T47D (cell line): ENCODE results near the gene FAM20A.
"Not testable (repeated sequence)": the region's sequence is repeated elsewhere in the genome, so short reads cannot be mapped to it uniquely, and the experiment has no call there.

Source experiments
- DNase-seq, 2 experiments: peaks; one replicate each; pipeline versions ENCODE4 v3.0.0 to v3.0.0-alpha.2; 2011 to 2012; ENCODE audit warnings: low read depth in 1 of 2, low spot score in 1 of 2
- JUND ChIP-seq: IDR thresholded peaks from 2 replicates; pipeline ENCODE4 v1.6.1; 2012; ENCODE audit warnings: low read depth
- in situ Hi-C: cut with HindIII; loops from 2 replicates; pipeline ENCODE4 v1.10.0; 2016; ENCODE audit warnings: low sequenced_read_pairs, low pct_unique_long_range_greater_than_20kb

The FAM20A gene

DNA sequence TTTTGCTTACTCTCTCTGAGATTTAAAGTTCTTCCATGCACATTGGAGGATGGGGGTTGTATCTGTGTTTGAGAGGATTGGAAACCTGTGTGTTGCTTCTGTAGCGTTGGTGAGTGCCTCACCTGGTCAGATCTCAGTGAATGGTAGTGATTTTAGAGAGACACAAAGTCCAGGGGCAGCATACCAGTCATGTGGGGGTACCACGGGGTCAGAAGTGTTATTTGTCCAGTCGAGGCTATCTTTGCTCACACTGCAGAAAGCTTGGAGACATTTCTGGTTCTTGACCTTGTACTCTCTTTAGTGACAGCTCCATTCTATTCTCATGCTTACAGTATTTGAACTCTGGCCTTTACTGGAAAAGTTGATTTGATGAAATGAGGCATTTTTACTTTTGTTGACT, 65.2 kb downstream of the FAM20A start:
- DNase-seq, result no peak
- no peak for TF ChIP-seq JUND
- in situ Hi-C loops, result no loop called here

DNA sequence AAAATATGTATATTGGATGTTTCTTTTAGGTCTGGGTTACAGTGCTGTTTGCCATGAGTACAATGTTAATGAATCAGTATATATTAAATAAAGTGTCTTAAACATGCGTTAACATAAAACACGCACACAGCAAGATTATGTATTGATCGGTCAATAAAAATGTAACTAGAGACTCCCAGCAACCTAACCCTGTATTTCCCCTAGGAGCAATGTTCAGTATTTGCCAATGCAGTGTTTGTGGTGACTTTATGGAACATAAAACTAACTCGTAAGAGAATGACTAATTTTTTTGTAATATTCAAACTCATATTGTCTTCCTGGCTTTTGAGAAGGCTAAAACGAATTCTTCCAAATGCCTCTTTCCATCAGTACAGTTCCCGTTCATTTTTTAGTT, 66.5 kb downstream of the FAM20A start:
- DNase-seq, result no peak
- TF ChIP-seq JUND, result no peak
- in situ Hi-C loops, result no loop called here

- no peak for TF ChIP-seq JUND
- in situ Hi-C loops, result no loop called here
- DNase-seq, result no peak
These were observed 67.1 kb downstream of the FAM20A start for GRCh38 chr17:68533887-68534694.

DNA sequence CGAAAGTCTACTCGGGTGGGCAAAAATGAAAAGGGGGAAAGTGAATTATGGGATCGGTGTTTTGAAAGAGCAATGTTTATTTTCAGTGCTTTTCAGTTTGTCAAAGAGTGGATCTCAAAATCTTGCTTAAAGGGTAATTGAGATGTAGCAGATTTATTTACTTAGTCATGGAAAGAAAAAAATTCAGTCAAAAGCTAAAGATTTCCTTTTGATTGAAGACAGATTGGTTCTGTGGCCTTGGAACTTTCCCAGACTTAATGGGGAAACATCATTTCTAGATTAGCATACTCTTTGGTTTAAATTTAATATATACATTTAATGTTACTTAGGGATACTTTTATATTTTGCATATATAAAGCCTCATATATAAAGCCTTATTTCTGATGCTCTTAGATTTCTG, 68.3 kb downstream of the FAM20A start:
- in situ Hi-C loops, result no loop called here
- DNase-seq, result no peak
- no peak for TF ChIP-seq JUND

- DNase-seq, result no peak
- in situ Hi-C loops, result no loop called here
- no peak for TF ChIP-seq JUND
These were observed 69.9 kb downstream of the FAM20A start for GRCh38 chr17:68531252-68531651.

GRCh38 chr17:68527314-68527713, 73.9 kb downstream of the FAM20A start:
- no peak for DNase-seq
- no peak for TF ChIP-seq JUND
- in situ Hi-C loops, result no loop called here

- no peak for TF ChIP-seq JUND
- no peak for DNase-seq
- in situ Hi-C loops, result no loop called here
These were observed 74.6 kb downstream of the FAM20A start for GRCh38 chr17:68526548-68526947.

DNA sequence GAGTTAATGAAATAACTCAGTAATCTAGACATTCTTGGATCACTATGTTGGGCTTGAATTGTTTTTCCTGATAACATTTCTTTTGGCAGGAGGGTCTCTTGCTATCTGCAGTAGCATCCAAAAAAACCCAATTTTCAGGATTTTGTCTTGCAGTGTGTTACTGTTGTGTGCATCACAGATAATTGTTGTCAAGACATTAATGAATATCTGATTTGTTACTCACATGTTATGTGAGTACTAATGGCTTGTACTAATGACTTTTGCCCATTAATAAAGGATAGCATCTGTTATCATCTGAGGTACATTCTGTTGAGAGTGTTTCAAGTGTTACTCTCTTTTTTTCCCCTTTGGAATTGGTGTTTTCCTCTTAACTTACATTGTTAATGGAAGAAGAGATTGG, 78.9 kb downstream of the FAM20A start:
- no peak for TF ChIP-seq JUND
- DNase-seq, result no peak
- in situ Hi-C loops, result no loop called here

GRCh38 chr17:68519911-68520310, 81.3 kb downstream of the FAM20A start:
- no peak for TF ChIP-seq JUND
- in situ Hi-C loops, result no loop called here
- no peak for DNase-seq

DNA sequence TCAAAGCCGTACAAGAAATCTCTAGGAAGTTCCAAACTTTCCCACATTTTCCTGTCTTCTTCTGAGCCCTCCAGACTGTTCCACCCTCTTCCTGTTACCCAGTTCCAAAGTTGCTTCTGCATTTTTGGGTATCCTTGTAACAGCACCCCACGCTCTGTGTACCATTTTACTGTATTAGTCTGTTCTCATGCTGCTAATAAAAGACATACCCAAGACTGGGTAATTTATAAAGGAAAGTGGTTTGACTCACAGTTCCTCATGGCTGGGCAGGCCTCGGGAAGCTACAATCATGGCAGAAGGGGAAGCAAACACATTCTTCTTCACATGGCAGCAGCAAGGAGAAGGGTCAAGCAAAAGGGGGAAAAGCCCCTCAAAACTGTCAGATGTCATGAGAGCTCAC, 82.1 kb downstream of the FAM20A start:
- not testable (repeated sequence) for DNase-seq

GRCh38 chr17:68518063-68518815, 82.9 kb downstream of the FAM20A start:
- DNase-seq, result no peak
- no peak for TF ChIP-seq JUND
- in situ Hi-C loops, result no loop called here

More for the DNA sequence above, 82.1 kb downstream of the FAM20A start:
- in situ Hi-C loops, result not testable (repeated sequence)

- DNase-seq, result not testable (repeated sequence)
These were observed 83.6 kb downstream of the FAM20A start for GRCh38 chr17:68517605-68518004.

DNA sequence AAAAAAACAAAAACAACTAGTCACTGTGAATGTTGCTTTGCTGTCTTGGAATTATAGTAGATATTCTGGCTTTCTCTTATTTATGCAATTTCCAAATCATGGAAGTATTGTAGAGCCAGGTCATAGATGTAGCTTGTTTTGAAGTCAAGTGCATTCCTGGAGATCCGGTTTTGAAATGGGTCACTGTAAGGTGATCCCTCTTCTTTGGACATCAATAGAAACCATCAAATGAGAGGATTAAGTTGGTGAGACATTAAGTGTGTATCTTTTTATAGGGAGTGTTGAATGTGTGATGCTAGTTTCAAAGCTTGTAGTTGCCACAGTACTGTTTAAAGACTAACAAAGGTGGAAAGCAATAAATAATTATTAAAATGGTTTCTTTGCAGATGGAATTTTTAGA, 84.4 kb downstream of the FAM20A start:
- TF ChIP-seq JUND, result no peak
- DNase-seq, result no peak
- in situ Hi-C loops, result no loop called here

More at GRCh38 chr17:68517605-68518004, 83.6 kb downstream of the FAM20A start:
- in situ Hi-C loops, result not testable (repeated sequence)
